IPS-18c (cell line): ENCODE results near the gene CXADR.
A peak's percentile ranks its signal among the peaks of the same experiment; 100 is the strongest.
"Not testable (repeated sequence)": the region's sequence is repeated elsewhere in the genome, so short reads cannot be mapped to it uniquely, and the experiment has no call there.

Experiments used
- H3K4me3 ChIP-seq: 2 replicates; pipeline ENCODE4 v1.7.0; 2013; ENCODE audit warnings: low read depth, mild to moderate bottlenecking, low read length, moderate library complexity; ENCODE audit not compliant: insufficient read depth
- H3K9me3 ChIP-seq: one replicate; pipeline ENCODE4 v1.6.1; 2013; ENCODE audit warnings: mild to moderate bottlenecking, low read length, moderate library complexity; ENCODE audit not compliant: control insufficient read depth, insufficient read depth

Gene CXADR

DNA sequence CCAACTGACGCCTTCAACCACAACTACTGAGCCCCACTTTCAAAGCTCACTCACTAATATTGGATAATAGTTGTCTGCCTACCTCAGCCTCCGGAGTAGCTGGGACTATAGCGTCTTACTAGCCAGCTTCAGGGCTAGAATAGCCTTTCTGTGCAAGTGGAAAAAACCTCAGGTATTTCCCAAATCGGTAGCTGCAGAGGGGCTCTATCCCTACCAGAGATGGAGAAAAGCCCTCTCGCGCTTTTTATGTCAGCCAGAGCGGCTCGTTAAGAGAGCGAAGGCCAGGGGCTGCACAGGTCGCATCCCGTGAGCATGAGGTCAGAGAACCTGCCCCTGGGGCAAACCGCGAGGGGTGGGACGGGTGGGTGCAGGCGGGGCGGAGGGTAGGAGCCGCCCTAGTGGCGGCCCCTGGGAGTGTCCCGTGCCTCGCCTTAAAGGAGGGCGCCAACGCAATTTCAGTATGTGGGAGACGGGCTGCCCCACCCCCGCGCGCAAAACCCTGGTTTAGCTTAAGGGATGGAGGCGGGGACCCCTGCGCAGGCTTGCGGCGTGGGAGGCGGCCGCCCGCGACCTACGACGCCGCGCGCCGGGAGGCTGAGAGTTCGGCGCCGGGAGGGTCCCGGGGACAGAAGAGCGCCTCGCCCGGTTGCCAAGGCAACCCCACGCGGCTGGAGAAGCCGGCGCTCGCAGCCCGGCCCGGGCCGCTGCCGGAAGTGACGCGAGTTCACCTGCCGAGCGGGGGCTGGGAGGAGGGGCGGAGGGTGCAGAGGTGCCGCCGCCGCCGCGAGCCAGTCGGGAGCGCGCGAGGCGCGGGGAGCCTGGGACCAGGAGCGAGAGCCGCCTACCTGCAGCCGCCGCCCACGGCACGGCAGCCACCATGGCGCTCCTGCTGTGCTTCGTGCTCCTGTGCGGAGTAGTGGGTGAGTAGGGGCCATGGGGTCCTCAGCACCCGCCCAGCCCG is at the start of gene CXADR:
Gene CXADR (plus strand): TSS at position 791 of the 961 bp plus-strand sequence. CDS start 87 bp downstream, at position 878.
- no peaks in the 10 kb centered on the region for H3K9me3 ChIP-seq
- H3K4me3 ChIP-seq: peak within 1 kb of the TSS; percentile 78

DNA sequence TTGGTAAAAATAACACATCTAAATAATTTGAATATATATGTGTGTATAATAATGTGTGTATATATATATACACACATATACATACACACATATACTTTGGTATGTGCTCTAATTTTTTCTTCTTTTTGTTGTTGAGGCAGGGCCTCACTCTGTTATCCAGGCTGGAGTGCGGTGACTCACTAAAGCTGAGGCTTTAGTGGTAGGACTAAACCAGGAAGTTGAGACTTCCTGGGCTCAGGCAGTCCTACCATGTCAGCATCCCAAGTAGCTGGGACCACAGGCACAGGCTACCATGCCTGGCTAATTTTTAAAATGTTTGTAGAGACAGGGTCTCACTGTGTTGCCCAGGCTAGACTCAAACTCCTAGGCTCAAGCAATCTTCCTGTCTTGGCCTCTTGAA is 46.7 kb upstream of the CXADR start:
- Histone ChIP-seq H3K9me3 (no peaks in the 10 kb centered on the region), H3K4me3 (no peak overlapping the region)

DNA sequence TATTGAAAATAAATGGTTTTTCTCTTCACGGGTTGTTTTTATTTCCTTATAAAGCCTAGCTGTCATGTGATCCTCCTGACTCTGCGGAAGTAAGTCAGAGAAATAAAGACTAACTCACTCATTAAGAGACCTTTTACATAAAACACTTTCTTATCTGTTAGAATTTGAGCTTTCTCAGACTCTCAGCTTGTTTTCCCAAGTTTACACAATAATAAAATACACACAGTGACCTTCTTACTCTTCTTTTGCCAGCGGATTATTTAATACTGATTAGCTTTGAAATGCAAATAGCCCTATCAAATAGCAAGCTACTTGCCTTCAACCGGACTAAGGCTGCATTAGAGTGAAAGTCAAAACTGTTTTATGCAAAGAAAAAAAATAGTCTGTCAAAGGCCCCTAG is 45.5 kb upstream of the CXADR start:
- Histone ChIP-seq H3K9me3 (no peaks in the 10 kb centered on the region), H3K4me3 (peak overlapping the region; percentile 32)

DNA sequence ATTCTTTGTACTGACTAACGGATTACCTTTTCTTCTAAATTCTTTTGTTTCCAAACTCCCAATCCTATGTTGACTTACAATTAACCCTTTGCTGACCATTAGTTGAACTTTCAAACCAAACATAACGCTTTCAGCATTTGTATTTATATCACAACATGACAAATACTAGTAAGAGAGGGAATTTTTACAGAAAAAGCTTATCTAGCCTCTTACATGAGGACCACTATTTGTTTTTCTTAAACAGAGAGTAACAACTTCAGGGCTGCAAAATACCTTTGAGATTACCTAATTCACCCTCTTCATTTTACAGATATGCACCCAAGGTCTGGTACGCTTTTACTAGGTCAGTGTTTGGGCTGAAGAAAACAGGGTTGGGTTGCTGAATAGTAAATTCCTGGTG is 45.0 kb upstream of the CXADR start:
- no peak overlapping the region; the same call in 1 of the 2 replicates for H3K4me3 ChIP-seq
- no peaks in the 10 kb centered on the region for H3K9me3 ChIP-seq

DNA sequence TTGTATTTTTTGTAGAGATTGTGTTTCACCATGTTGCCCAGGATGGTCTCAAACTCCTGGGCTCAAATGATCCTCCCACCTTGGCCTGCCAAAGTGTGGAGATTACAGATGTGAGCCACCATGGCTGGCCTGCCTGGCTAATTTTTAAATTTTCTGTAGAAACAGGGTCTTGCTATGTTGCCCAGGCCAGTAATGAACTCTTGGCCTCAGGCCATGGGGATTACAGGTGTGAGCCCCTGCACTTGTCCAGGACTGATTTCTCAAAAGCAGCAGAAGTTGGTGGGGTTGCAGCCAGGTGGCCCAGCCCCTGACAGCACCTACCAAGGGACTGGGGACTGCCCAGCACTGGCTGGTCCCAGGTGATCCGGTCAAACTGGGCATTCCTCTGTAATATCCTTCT is 44.1 kb upstream of the CXADR start:
- Histone ChIP-seq H3K9me3 (no peaks in the 10 kb centered on the region), H3K4me3 (no peak overlapping the region)

DNA sequence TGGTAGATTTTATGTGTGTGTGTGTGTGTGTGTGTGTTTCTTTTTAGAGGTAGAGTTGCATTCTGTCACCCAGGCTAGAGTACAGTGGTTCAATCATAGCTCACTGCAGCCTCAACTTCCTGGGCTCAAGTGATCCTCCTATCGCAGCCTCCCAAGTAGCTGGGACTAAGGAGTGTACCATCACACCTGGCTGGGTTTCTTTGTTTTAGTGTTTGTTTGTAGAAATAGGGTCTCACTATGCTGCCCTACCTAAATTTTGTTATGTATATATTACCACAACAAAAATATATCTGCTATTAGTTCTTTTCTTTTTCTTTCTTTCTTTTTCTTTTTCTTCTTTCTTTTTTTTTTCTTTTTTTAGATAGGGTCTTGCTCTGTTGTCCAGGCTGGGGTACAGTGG is 43.1 kb upstream of the CXADR start:
- Histone ChIP-seq H3K9me3 (no peaks in the 10 kb centered on the region), H3K4me3 (no peak overlapping the region)

DNA sequence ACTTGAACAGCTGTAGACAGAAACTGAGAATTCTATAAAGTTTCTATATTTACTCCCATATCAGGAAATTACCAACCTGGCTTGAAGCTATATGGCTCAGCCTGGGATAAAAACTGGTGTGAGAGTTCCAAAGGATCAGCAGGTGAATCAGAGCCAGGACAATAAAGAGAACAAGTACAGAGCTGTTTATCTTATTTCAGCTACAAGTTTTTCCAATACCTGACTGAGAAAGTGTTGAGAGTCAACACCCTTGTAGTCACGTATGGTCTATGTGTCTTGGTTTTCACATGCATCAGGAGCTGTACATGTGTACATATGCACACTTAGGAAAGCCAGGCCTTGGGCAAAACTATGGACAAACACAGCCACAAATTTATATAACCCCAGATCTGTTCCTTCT is 40.7 kb upstream of the CXADR start:
- H3K4me3 ChIP-seq: no peak overlapping the region
- H3K9me3 ChIP-seq: no peaks in the 10 kb centered on the region

DNA sequence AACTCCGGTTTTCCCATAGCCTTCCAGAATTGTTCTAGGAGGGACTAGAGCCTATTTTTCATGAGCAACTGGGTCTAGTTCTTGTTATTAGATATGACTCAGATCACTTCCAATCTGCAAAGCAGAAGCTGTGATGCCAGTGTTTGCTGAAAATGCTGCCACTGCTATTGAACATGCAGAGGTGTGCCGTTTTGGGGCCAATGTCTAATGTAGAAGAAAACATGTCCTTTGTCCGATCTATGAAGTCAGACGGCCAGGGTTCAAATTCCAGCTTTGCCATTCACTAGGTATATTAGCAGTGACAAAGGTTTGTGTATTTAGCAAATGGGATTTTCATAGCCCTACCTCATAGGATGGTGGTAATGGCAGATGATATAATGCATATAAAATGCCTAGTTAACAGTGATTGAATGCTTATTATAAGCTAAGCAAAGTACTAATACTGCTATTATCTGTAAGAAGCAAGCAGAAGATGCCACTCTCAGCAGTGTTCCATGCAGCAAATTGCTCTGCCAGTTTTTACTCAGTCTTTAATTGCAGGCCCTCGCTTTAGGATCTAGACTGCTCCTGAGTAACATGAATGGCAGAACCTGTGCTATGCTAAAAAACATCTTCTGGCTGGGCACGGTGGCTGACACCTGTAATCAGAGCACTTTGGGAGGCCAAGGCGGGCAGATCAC is 40.1 kb upstream of the CXADR start:
- no peak overlapping the region for H3K4me3 ChIP-seq
- no peaks in the 10 kb centered on the region for H3K9me3 ChIP-seq

DNA sequence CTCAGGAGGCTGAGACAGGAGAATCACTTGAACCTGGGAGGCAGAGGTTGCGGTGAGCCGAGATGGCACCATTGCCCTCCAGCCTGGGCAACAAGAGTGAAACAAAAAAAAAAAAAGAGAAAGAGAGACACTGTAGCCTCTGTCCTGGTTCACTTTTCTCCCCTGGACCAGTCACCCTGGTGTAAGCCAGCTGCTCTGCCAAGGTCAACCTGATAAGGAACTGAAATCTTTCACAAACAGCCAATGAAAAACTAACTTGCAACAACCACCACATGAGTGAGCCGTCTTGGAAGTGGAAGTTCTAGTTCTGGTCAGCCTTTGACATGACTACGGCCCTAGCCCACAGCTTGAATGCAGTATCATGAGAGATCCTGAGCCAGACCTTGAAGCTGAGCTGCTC is 36.8 kb upstream of the CXADR start:
- no peaks in the 10 kb centered on the region for H3K9me3 ChIP-seq
- no peak overlapping the region for H3K4me3 ChIP-seq

DNA sequence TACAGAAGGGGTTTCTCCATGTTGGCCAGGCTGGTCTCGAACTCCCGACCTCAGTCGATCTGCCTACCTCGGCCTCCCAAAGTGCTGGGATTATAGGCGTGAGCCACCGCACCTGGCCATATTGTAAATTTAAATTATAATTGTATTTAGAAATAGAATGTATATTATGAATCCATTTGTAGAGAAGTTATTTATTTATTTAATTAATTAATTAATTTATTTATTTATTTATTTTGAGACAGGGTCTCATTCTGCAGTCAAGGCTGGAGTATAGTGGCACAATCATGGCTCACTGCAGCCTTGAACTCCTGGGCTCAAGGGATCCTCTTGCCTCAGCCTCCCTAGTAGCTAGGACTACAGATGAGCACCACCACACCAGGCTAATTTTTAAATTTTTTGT is 34.7 kb upstream of the CXADR start:
- not testable (repeated sequence) for H3K4me3 ChIP-seq, H3K9me3 ChIP-seq

DNA sequence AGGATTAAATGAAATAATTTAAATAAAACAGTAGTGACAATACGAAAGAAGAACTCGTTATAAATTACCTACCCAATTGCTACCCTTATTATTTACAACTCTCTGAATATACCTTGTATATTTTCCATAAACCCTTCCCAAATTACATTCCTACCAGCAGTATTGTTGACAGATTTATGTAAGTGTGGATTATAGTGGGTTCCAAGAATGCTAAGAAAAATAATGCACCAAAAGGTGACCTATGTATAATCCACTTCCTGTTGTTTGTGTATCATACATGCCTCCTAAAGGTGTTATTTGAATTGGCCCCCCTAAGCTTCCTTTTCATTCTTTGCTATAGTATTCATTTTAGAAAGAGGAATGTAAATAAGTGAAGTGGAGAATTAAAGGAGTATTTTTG is 33.2 kb upstream of the CXADR start:
- Histone ChIP-seq H3K9me3 (no peaks in the 10 kb centered on the region), H3K4me3 (no peak overlapping the region)

DNA sequence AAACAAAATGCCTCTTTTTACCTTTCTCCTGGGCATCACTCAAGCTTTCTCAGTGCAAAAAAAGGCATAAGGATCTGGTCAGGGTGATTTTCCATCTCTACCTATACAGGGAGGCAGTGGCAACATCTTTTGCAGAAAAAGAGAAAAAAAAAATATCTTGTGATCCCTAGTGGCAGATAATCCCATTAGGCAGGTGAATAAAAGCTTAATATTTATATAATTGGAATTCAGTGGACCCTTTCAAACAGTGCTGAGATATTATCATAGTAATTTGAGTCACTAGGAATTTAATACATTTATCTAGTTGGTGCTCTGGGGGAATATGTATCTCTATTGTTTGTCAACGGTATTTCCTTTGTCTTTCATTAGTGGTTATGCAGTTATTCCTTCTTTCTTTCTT is 29.9 kb upstream of the CXADR start:
- no peak overlapping the region for H3K4me3 ChIP-seq
- no peaks in the 10 kb centered on the region for H3K9me3 ChIP-seq

DNA sequence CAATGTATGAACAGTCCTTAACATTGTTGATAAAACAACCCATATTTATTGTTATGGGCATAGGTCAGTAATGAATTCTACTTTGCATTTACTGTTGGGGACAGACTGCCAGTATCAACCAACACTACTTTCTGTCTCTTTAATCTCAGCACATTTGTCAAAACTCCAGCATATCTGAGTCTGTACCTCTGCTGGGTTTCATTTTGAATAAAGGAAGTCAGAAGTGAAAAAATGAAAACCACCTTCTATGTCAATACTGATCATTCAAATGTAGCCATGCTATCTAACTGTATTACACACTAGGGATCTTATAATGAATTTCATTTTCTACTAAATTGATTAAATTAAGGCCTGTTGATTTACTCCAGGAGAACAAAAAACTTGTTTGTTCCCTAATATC is 24.2 kb upstream of the CXADR start:
- H3K9me3 ChIP-seq: no peaks in the 10 kb centered on the region
- H3K4me3 ChIP-seq: no peak overlapping the region

DNA sequence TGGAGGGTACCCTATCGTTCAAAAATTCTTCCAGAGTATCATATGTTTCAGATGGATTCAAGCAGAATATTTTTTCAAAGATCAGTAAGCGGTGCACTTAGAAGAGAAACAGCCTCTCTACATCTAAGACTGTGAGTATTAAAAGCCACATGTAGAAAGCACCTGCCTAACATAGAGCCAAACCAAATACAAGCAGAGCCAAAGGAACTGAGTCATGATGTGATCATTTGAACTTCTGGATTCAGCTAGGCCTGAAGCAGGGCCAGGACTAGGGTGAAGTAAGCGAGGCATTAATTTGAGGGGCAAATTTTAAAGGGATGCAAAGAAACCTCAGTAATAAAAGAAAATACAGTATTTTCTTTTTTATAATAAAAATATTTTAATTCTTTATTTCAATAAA is 23.3 kb upstream of the CXADR start:
- not testable (repeated sequence) for H3K4me3 ChIP-seq, H3K9me3 ChIP-seq

DNA sequence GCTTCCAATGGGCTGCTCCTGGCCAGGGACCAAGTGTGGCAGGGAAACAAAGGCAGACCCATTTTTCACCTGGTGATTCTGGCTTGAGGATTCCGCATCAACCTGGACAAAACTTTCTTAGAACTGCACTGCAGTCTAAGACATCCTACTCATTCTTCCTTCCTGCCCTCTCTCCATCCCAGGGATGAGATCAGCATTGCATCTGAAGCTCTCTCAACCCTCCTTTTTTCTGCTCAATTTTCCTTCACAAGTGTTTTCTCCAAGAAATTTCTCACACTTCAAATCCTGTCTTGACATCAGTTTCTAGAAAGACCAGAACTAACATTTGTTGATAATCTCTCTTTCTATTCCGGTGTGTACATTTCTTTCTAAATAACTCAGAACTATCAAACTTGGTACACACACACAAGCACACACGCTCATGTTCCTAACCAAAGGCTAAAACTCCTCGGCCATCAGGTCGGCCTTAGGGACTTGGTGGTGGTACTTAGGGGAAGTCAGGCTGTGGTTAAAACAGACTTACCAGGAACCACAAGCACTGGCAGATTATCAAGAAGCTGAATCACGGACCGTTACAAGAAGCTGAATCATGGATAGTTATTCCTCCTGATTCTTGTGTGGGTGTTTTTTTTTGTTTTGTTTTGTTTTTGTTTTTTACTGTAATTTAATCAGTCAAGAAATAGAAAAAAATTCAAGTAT is 21.0 kb upstream of the CXADR start:
- no peak overlapping the region for H3K4me3 ChIP-seq
- H3K9me3 ChIP-seq: no peaks in the 10 kb centered on the region

DNA sequence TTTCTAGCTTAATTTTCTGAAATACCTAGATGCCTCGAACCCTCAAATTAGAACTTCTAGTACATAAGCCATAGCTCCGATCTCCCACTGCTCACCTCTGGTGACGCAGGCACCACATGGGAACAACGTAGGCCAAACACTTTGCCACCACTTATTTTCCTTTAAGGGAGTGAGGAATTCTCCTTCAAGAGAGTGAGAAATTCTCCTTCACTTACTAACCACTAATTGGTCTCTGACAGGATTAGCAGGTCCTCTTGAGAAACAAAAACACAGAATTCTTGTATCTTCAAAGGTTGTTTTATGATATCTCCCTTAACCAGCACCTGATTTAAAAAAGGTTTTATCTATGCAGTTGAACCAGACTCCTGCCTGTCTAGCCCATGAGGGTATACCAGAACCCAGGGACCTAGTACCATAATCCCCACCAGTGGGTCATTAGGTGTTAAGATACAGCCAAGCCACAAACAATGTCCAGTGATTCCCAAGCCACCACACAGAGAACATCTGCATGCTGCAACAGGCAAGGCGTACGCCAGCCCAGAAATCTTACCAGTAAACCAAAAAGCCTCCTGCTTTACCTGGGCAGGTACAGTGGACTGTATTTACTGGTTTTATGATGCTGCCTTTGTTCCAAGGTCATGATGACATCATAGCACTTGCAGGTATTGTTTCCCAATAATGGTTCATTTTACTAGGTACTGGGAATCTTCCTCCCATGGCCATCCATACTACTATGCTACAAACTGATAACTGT is 20.3 kb upstream of the CXADR start:
- Histone ChIP-seq H3K4me3 (no peak overlapping the region), H3K9me3 (no peaks in the 10 kb centered on the region)

DNA sequence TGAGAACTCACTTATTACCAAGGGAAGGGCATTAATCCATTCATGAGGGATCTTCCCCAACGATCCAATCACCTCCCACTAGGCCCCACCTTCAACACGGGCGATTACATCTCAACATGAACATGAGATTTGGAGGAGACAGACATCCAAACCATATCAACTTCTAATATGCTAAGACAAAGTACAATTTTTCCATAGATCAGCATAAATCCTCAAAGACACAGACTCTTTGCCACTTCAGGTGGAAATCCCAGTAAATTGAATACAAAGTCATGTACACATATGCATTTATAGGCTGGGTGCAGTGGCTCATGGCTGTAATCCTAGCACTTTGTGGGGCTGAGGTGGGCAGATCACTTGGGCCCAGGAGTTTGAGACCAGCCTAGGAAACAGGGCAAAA is 18.8 kb upstream of the CXADR start:
- H3K9me3 ChIP-seq: no peaks in the 10 kb centered on the region
- no peak overlapping the region for H3K4me3 ChIP-seq
